Lower leg skin (tissue), 3 donors: ENCODE measurements around the gene MBD5.

Experiments used
- CTCF ChIP-seq, 3 donors: fragments of 450-650 bp; IDR thresholded peaks; one replicate each; pipeline ENCODE4 v1.5.1; 2016; ENCODE audit warnings: antibody characterized with exemption in 3 of 3, mild to moderate bottlenecking in 3 of 3, moderate library complexity in 2 of 3
- POLR2A ChIP-seq, 2 donors: fragments of 450-650 bp; IDR thresholded peaks; one replicate each; pipeline ENCODE4 v1.6.1; 2016 to 2017; ENCODE audit warnings: antibody characterized with exemption in 2 of 2, mild to moderate bottlenecking in 1 of 2, moderate library complexity in 1 of 2

- TF ChIP-seq CTCF (IDR thresholded peaks at IDR 0.05) = no peak
- no peak for TF ChIP-seq POLR2A (IDR thresholded peaks at IDR 0.05)
These were observed 115.5 kb downstream of the MBD5 start for GRCh38 chr2:148136441-148136840.
